Neural cell (in vitro differentiated cells): ENCODE measurements around the gene EMC8.

ENCODE experiments used
- EP300 ChIP-seq: fragments of 450-650 bp; conservative IDR thresholded peaks from 2 replicates; pipeline ENCODE4 v1.6.1; 2014; ENCODE audit warnings: antibody characterized with exemption, mild to moderate bottlenecking, moderate library complexity; ENCODE audit not compliant: poor library complexity, severe bottlenecking
- MXI1 ChIP-seq: fragments of 450-650 bp; conservative IDR thresholded peaks from 2 replicates; pipeline ENCODE4 v1.6.1; 2014; ENCODE audit warnings: antibody characterized with exemption, mild to moderate bottlenecking; ENCODE audit not compliant: poor library complexity, severe bottlenecking
- POLR2AphosphoS5 ChIP-seq: IDR thresholded peaks from 2 replicates; pipeline ENCODE4 v1.6.1; 2012
- RAD21 ChIP-seq: fragments of 450-650 bp; conservative IDR thresholded peaks from 2 replicates; pipeline ENCODE4 v1.6.1; 2014; ENCODE audit warnings: antibody characterized with exemption, mild to moderate bottlenecking, moderate library complexity
- SMC3 ChIP-seq: fragments of 450-650 bp; conservative IDR thresholded peaks from 2 replicates; pipeline ENCODE4 v1.6.1; 2014; ENCODE audit warnings: antibody characterized with exemption, mild to moderate bottlenecking, moderate library complexity; ENCODE audit not compliant: poor library complexity
- TF ChIP-seq, protein P1 (sequence below): fragments of 450-650 bp; IDR thresholded peaks from 2 replicates; pipeline ENCODE4 v1.5.1; 2014; ENCODE audit warnings: antibody characterized with exemption, mild to moderate bottlenecking, moderate library complexity; ENCODE audit not compliant: poor library complexity, severe bottlenecking

DNA sequence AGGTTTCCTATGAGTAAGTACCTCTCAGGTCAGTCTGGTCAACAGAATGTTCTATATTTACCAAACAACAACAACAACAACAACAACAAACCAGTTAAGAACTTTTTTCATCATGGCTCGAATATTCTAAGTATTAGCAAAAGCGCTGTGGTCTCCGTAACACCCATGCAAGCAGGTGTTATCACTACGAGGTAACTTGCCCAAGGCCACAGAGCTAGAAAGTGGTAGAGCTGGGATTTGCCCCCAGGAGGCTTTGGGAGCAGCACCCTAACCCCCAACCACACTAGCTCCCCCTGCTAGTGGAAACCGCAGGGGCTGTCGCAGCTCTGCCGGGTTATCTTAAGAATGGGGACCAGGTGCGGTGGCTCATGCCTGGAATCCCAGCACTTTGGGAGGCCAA is 24.5 kb downstream of the EMC8 start:
- TF ChIP-seq POLR2AphosphoS5 (no peak), SMC3 (no peak), RAD21 (no peak), MXI1 (no peak), EP300 (no peak)
- TF ChIP-seq, protein P1, sequence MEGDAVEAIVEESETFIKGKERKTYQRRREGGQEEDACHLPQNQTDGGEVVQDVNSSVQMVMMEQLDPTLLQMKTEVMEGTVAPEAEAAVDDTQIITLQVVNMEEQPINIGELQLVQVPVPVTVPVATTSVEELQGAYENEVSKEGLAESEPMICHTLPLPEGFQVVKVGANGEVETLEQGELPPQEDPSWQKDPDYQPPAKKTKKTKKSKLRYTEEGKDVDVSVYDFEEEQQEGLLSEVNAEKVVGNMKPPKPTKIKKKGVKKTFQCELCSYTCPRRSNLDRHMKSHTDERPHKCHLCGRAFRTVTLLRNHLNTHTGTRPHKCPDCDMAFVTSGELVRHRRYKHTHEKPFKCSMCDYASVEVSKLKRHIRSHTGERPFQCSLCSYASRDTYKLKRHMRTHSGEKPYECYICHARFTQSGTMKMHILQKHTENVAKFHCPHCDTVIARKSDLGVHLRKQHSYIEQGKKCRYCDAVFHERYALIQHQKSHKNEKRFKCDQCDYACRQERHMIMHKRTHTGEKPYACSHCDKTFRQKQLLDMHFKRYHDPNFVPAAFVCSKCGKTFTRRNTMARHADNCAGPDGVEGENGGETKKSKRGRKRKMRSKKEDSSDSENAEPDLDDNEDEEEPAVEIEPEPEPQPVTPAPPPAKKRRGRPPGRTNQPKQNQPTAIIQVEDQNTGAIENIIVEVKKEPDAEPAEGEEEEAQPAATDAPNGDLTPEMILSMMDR, result no peak
